Calu3 (cell line): ENCODE results near the gene IAPP. TPM values are rescaled to one million over a fixed set of nuclear protein-coding genes. Genes with fewer than 3 reads are reported as not detected.

Experiments
- BruUV-seq: library from RNA; stranded (reverse); fragments of 400-500 nt; replicated peaks from 2 replicates; lab custom pipeline; 2021; lab: Mats Ljungman, UMichigan
- CTCF ChIA-PET: fragments of 300-600 bp; sonication (Branson Sonifier 250); formaldehyde crosslinking; loops from one replicate; lab custom pipeline; 2022; ENCODE audit warnings: antibody characterized with exemption; lab: Charles Lee
- DNase-seq: peaks from one replicate; pipeline ENCODE4 v3.0.0; 2022
- H3K27ac Mint-ChIP-seq: one replicate; pipeline ENCODE4 v1.8.0; 2022; ENCODE audit warnings: mixed read lengths; ENCODE audit not compliant: unreplicated experiment
- H3K27me3 Mint-ChIP-seq: one replicate; pipeline ENCODE4 v1.8.0; 2022; ENCODE audit warnings: mixed read lengths; ENCODE audit not compliant: unreplicated experiment
- H3K36me3 Mint-ChIP-seq: one replicate; pipeline ENCODE4 v1.8.0; 2022; ENCODE audit warnings: mild to moderate bottlenecking, moderate library complexity, mixed read lengths; ENCODE audit not compliant: insufficient read depth, unreplicated experiment
- H3K4me1 Mint-ChIP-seq: one replicate; pipeline ENCODE4 v1.8.0; 2022; ENCODE audit warnings: mild to moderate bottlenecking, low read depth, mixed read lengths; ENCODE audit not compliant: unreplicated experiment
- H3K4me3 Mint-ChIP-seq: one replicate; pipeline ENCODE4 v1.8.0; 2022; ENCODE audit warnings: mild to moderate bottlenecking, low read depth, moderate library complexity, mixed read lengths; ENCODE audit not compliant: unreplicated experiment
- H3K9me3 Mint-ChIP-seq: one replicate; pipeline ENCODE4 v1.8.0; 2022; ENCODE audit warnings: low read depth, mixed read lengths; ENCODE audit not compliant: unreplicated experiment
- CTCF ChIP-seq: fragments of 200-600 bp; IDR thresholded peaks from one replicate; pipeline ENCODE4 v1.8.0; 2022; ENCODE audit warnings: antibody characterized with exemption; ENCODE audit not compliant: unreplicated experiment
- intact Hi-C: fragments of 100-400 bp; cut with micrococcal nuclease; formaldehyde crosslinking; loops from one replicate; pipeline ENCODE4 v1.10.0; 2022; ENCODE audit not compliant: unreplicated experiment
- total RNA-seq: library from RNA; stranded (reverse); gene quantifications from 2 replicates; pipeline ENCODE4 v1.2.3, GENCODE V29; 2022

IAPP gene
- total RNA-seq, 1 experiment from 2014 or later = not detected

- H3K4me1 Mint-ChIP-seq = no peaks in the 10 kb centered on the region
- no peaks in the 10 kb centered on the region for H3K9me3 Mint-ChIP-seq
- H3K4me3 Mint-ChIP-seq = no peak overlapping the region
- intact Hi-C loops = no loop called here
- no TSS peak for BruUV-seq
- no peak overlapping the region for H3K27ac Mint-ChIP-seq
- no peak for DNase-seq
- TF ChIP-seq CTCF = no peak
- no peaks in the 10 kb centered on the region for H3K36me3 Mint-ChIP-seq
- no peaks in the 10 kb centered on the region for H3K27me3 Mint-ChIP-seq
- CTCF ChIA-PET = no interaction called here
These were observed 34.5 kb upstream of the IAPP start for GRCh38 chr12:21337959-21338744.

GRCh38 chr12:21339921-21340320 lies 32.8 kb upstream of the IAPP start:
- CTCF ChIA-PET = no interaction called here
- no peak overlapping the region for H3K27ac Mint-ChIP-seq
- no peak overlapping the region for H3K4me3 Mint-ChIP-seq
- BruUV-seq = no TSS peak
- no peak for TF ChIP-seq CTCF
- H3K4me1 Mint-ChIP-seq = no peaks in the 10 kb centered on the region
- H3K36me3 Mint-ChIP-seq = no peaks in the 10 kb centered on the region
- DNase-seq = no peak
- H3K27me3 Mint-ChIP-seq = no peaks in the 10 kb centered on the region
- no peaks in the 10 kb centered on the region for H3K9me3 Mint-ChIP-seq
- intact Hi-C loops = no loop called here

GRCh38 chr12:21340403-21340802 lies 32.3 kb upstream of the IAPP start:
- no peaks in the 10 kb centered on the region for H3K4me1 Mint-ChIP-seq
- no TSS peak for BruUV-seq
- H3K27ac Mint-ChIP-seq = no peak overlapping the region
- CTCF ChIA-PET = no interaction called here
- H3K9me3 Mint-ChIP-seq = no peaks in the 10 kb centered on the region
- intact Hi-C loops = no loop called here
- no peaks in the 10 kb centered on the region for H3K36me3 Mint-ChIP-seq
- H3K4me3 Mint-ChIP-seq = no peak overlapping the region
- H3K27me3 Mint-ChIP-seq = no peaks in the 10 kb centered on the region
- DNase-seq = no peak
- TF ChIP-seq CTCF = no peak

- intact Hi-C loops = no loop called here
- Mint-ChIP-seq H3K27ac (no peak overlapping the region), H3K4me3 (no peak overlapping the region), H3K4me1 (no peaks in the 10 kb centered on the region), H3K27me3 (no peaks in the 10 kb centered on the region), H3K36me3 (no peaks in the 10 kb centered on the region), H3K9me3 (no peaks in the 10 kb centered on the region)
- no peak for DNase-seq
- CTCF ChIA-PET = interaction anchor here (0.6 kb wide), 1 partner anchor 425 kb away, joined by 3 read pairs; no protein-coding TSS in a partner anchor
- no peak for TF ChIP-seq CTCF
- BruUV-seq = no TSS peak
These were observed 30.9 kb upstream of the IAPP start for GRCh38 chr12:21341769-21342168.
